K562 (cell line): ENCODE measurements around the gene PIK3CB. TPM values are rescaled to one million over a fixed set of nuclear protein-coding genes. Genes with fewer than 3 reads are reported as not detected.

ENCODE experiments used
- ATAC-seq: fragments of 200-7000 bp; cut with Tn5 transposase; 3 replicates; pipeline ENCODE4 v1.9.1; 2020; ENCODE audit warnings: moderate library complexity
- BruUV-seq: library from RNA; stranded (reverse); fragments of 400-500 nt; replicated peaks from 2 replicates; lab custom pipeline; 2021; lab: Mats Ljungman, UMichigan
- CTCF ChIA-PET: fragments of 300-600 bp; formaldehyde crosslinking; extraction: SDS; loops from one replicate; lab custom pipeline; 2021; ENCODE audit warnings: low intra/inter-chr PET ratio; lab: Yijun Ruan, JAX
- POLR2A ChIA-PET: fragments of 300-600, 350-650 bp; sonication (Branson Sonifier 250); formaldehyde crosslinking; extraction: SDS; loops from one replicate; lab custom pipeline; 2021; ENCODE audit warnings: antibody characterized with exemption, inconsistent platforms; lab: Yijun Ruan, JAX
- DNase-seq, 4 experiments: peaks; one replicate each; pipeline versions ENCODE4 v3.0.0 to v3.0.0-alpha.2; 2011 to 2018; ENCODE audit warnings: low spot score in 3 of 4, mixed read lengths in 3 of 4; ENCODE audit errors: extremely low read depth in 1 of 4
- FAIRE-seq: peaks from 2 replicates; lab custom pipeline; 2011; peaks lifted over from hg19 to GRCh38; lab: Jason Lieb, UNC
- H2AFZ ChIP-seq: 2 replicates; pipeline ENCODE4 v1.6.0; 2011; ENCODE audit warnings: low read depth, low read length, control low read depth, inconsistent platforms
- H3K27ac ChIP-seq: fragments of 200-600 bp; 3 replicates; pipeline ENCODE4 v1.8.0; 2011; ENCODE audit warnings: low read depth, mild to moderate bottlenecking, control low read depth, inconsistent platforms, low read length, moderate library complexity, mixed read lengths; ENCODE audit errors: extremely low read depth
- H3K27me3 ChIP-seq, 2 experiments: fragments of 300-600 bp in 1 of 2; 2 replicates in 1 of 2; 3 replicates in 1 of 2; pipeline versions ENCODE4 v1.6.0 to v1.8.0; 2011; ENCODE audit warnings: inconsistent platforms in 2 of 2, low read length in 2 of 2, mild to moderate bottlenecking in 1 of 2, mixed read lengths in 1 of 2, moderate library complexity in 1 of 2; ENCODE audit not compliant: control insufficient read depth in 2 of 2, insufficient read depth in 2 of 2
- H3K36me3 ChIP-seq: fragments of 300-600 bp; 3 replicates; pipeline ENCODE4 v1.8.0; 2011; ENCODE audit warnings: mild to moderate bottlenecking, low read length, inconsistent platforms; ENCODE audit not compliant: control insufficient read depth, insufficient read depth
- H3K4me1 ChIP-seq, 2 experiments: fragments of 200-600 bp in 1 of 2; replicated peaks in 1 of 2; 2 replicates in 1 of 2; 3 replicates in 1 of 2; pipeline versions ENCODE4 v1.5.1 to v1.8.0; 2011; ENCODE audit warnings: inconsistent platforms in 2 of 2, low read length in 2 of 2, mild to moderate bottlenecking in 1 of 2, mixed read lengths in 1 of 2, moderate library complexity in 1 of 2; ENCODE audit not compliant: control insufficient read depth in 2 of 2, insufficient read depth in 2 of 2
- H3K4me2 ChIP-seq: 2 replicates; pipeline ENCODE4 v1.6.1; 2011; ENCODE audit warnings: low read length, control low read depth, inconsistent platforms, mixed read lengths; ENCODE audit not compliant: insufficient read depth
- H3K4me3 ChIP-seq: fragments of 200-600 bp; sonication (generic), shearing (Covaris generic); 2 replicates; pipeline ENCODE4 v1.5.1; 2016; ENCODE audit warnings: control low read depth, inconsistent platforms
- H3K79me2 ChIP-seq: fragments of 200-600 bp; 3 replicates; pipeline ENCODE4 v1.8.0; 2011; ENCODE audit warnings: low read length, inconsistent platforms; ENCODE audit not compliant: control insufficient read depth, insufficient read depth
- H3K9ac ChIP-seq, 2 experiments: 2 replicates each; pipeline versions ENCODE4 v1.6.0 to v1.6.1; 2011; ENCODE audit warnings: low read depth in 2 of 2, low read length in 2 of 2, control low read depth in 1 of 2, inconsistent platforms in 1 of 2, mild to moderate bottlenecking in 1 of 2, mixed read lengths in 1 of 2; ENCODE audit not compliant: insufficient read depth in 1 of 2
- H3K9me1 ChIP-seq: one replicate; pipeline ENCODE4 v1.6.0; 2011; ENCODE audit warnings: inconsistent platforms, mild to moderate bottlenecking, low read length, moderate library complexity; ENCODE audit not compliant: control insufficient read depth, insufficient read depth
- H3K9me3 ChIP-seq: replicated peaks from 2 replicates; pipeline ENCODE4 v1.5.1; 2011; ENCODE audit warnings: low read depth, low read length, inconsistent platforms; ENCODE audit not compliant: control insufficient read depth, insufficient read depth
- H4K20me1 ChIP-seq: replicated peaks from 2 replicates; pipeline ENCODE4 v1.6.1; 2011; ENCODE audit warnings: low read length, inconsistent platforms, mixed read lengths; ENCODE audit not compliant: control insufficient read depth, insufficient read depth
- CBFB ChIP-seq: sonication (generic); formaldehyde crosslinking; IDR thresholded peaks from 2 replicates; pipeline ENCODE4 v1.4.0; 2020; ENCODE audit warnings: mild to moderate bottlenecking, missing genetic modification reagents
- CBX3 ChIP-seq, 2 experiments: IDR thresholded peaks; 1 replicate in 1 of 2; 2 replicates in 1 of 2; pipeline ENCODE4 v1.6.1; 2012; ENCODE audit warnings: inconsistent platforms in 2 of 2, low read length in 2 of 2, borderline replicate concordance in 1 of 2, control low read depth in 1 of 2
- ETS1 ChIP-seq: conservative IDR thresholded peaks from 2 replicates; pipeline ENCODE4 v1.6.1; 2011; ENCODE audit warnings: low read depth, mild to moderate bottlenecking, low read length; ENCODE audit not compliant: control insufficient read depth
- HCFC1 ChIP-seq: IDR thresholded peaks from 2 replicates; pipeline ENCODE4 v1.6.1; 2012; ENCODE audit warnings: low read depth, low read length, improper control_type of control experiment
- POLR2AphosphoS2 ChIP-seq: IDR thresholded peaks from 2 replicates; pipeline ENCODE4 v1.6.1; 2012; ENCODE audit warnings: low read length, improper control_type of control experiment
- POLR2G ChIP-seq: fragments of 200-400 bp; formaldehyde crosslinking; IDR thresholded peaks from 2 replicates; pipeline ENCODE4 v1.6.1; 2017; ENCODE audit warnings: low read depth, mild to moderate bottlenecking, antibody characterized with exemption, low read length, moderate library complexity
- POLR2H ChIP-seq: IDR thresholded peaks from 2 replicates; pipeline ENCODE4 v1.6.1; 2016; ENCODE audit warnings: missing genetic modification characterization, low read depth, mild to moderate bottlenecking, control low read depth, missing compliant biosample characterization, moderate library complexity
- RBM22 ChIP-seq: fragments of 200-400 bp; formaldehyde crosslinking; IDR thresholded peaks from 2 replicates; pipeline ENCODE4 v1.6.1; 2018; ENCODE audit warnings: low read length, low read depth; ENCODE audit not compliant: poor library complexity, severe bottlenecking
- RNF2 ChIP-seq: sonication (generic); IDR thresholded peaks from 2 replicates; pipeline ENCODE4 v1.6.1; 2016
- SREBF1 ChIP-seq: fragments of 150-350 bp; IDR thresholded peaks from 2 replicates; pipeline ENCODE4 v1.6.1; 2014; ENCODE audit warnings: antibody characterized with exemption, low read depth, low read length, borderline replicate concordance
- WGBS: fragments of 100-300 bp; shearing (Covaris generic); methylation state at CpG from one replicate; pipeline ENCODE4 v1.1.6; 2016; ENCODE audit warnings: low coverage, mixed read lengths; ENCODE audit not compliant: insufficient coverage; ENCODE audit errors: missing lambda C conversion rate; 5-methylcytosine and 5-hydroxymethylcytosine counted together
- in situ Hi-C: fragments of 300-500 bp; cut with MboI; formaldehyde crosslinking; loops from 4 replicates; pipeline ENCODE4 v1.15.0; 2018; ENCODE audit warnings: inconsistent platforms, mixed read lengths
- intact Hi-C: fragments of 100-400 bp; cut with micrococcal nuclease; formaldehyde crosslinking; loops from 2 replicates; pipeline ENCODE4 v1.14.2; 2022
- polyA plus RNA-seq, 8 experiments: library from polyadenylated mRNA; depleted of rRNA in 4 of 8; stranded (reverse) in 5 of 8; unstranded in 3 of 8; fragments of >200 nt; fragmentation: Nextera tagmentation in 2 of 8; fragmentation: Illumina TruSeq in 1 of 8; extraction: Ambion mirVana in 2 of 8; extraction: Trizol in 1 of 8; gene quantifications; 2 replicates each; pipeline versions ENCODE4 v1.2.1 to v1.2.3, GENCODE V29; 2011 to 2014; ENCODE audit warnings: inconsistent platforms in 1 of 8, missing spikeins in 1 of 8
- total RNA-seq, 7 experiments: library from RNA; depleted of rRNA in 6 of 7; stranded (reverse); fragments of >200 nt in 6 of 7; fragmentation: Illumina TruSeq in 2 of 7; extraction: Trizol in 2 of 7; gene quantifications; 2 replicates each; pipeline versions ENCODE4 v1.2.1 to v1.2.3, GENCODE V29; 2011 to 2021; ENCODE audit warnings: low replicate concordance in 1 of 7
- TF ChIP-seq, protein P1 (sequence below), 2 experiments: IDR thresholded peaks; 2 replicates each; pipeline ENCODE4 v1.6.1; 2011; ENCODE audit warnings: borderline replicate concordance in 1 of 2, control low read depth in 1 of 2, low read depth in 1 of 2, low read length in 1 of 2, mild to moderate bottlenecking in 1 of 2, mixed read lengths in 1 of 2, moderate library complexity in 1 of 2; ENCODE audit not compliant: insufficient read depth in 1 of 2, insufficient read length in 1 of 2, poor library complexity in 1 of 2, severe bottlenecking in 1 of 2; ENCODE audit errors: extremely low read depth in 1 of 2
- TF ChIP-seq, protein P2 (sequence below), 2 experiments: fragments of 450-650 bp; conservative IDR thresholded peaks; 2 replicates each; pipeline ENCODE4 v1.6.1; 2017; ENCODE audit warnings: mild to moderate bottlenecking in 2 of 2, moderate library complexity in 2 of 2
- TF ChIP-seq, protein P3 (sequence below): sonication (generic); formaldehyde crosslinking; IDR thresholded peaks from 2 replicates; pipeline ENCODE4 v1.8.1; 2023; ENCODE audit warnings: mild to moderate bottlenecking, missing genetic modification reagents

Gene PIK3CB
- total and polyA plus RNA-seq, 9 of the 15 experiments (the other 6 are each of a cell fraction or from before 2014, with no cell fraction given), result 15.3 to 62.6 (median 28.3) TPM

- BruUV-seq, result no TSS peak
- no peak for TF ChIP-seq RNF2
- peak; percentile 88 for TF ChIP-seq RBM22
- TF ChIP-seq SREBF1, result no peak
- no peak for TF ChIP-seq POLR2H (tag)
- no peak for TF ChIP-seq HCFC1
- TF ChIP-seq, protein P1, sequence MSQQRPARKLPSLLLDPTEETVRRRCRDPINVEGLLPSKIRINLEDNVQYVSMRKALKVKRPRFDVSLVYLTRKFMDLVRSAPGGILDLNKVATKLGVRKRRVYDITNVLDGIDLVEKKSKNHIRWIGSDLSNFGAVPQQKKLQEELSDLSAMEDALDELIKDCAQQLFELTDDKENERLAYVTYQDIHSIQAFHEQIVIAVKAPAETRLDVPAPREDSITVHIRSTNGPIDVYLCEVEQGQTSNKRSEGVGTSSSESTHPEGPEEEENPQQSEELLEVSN (IDR thresholded peaks at IDR 0.05; ENCODE audit: borderline replicate concordance in 1 of 2, extremely low read depth in 1 of 2, insufficient read depth in 1 of 2, insufficient read length in 1 of 2, low read depth in 1 of 2, low read length in 1 of 2, poor library complexity in 1 of 2, severe bottlenecking in 1 of 2), result peak in 1 of 2 experiments; percentile 8
- 0 out of 2 replicates have a peak, but pooled peaks have one; percentile 38 for TF ChIP-seq POLR2AphosphoS2
- TF ChIP-seq CBX3 (IDR thresholded peaks at IDR 0.05; ENCODE audit: borderline replicate concordance in 1 of 2, low read length in 2 of 2), result peak in 1 of 2 experiments; percentile 12; a peak in 1 of 3 replicates
- no peak for TF ChIP-seq CBFB (CRISPR knock-in tag)
- TF ChIP-seq POLR2G, result peak; percentile 63
- no peak for TF ChIP-seq ETS1
- TF ChIP-seq, protein P2, sequence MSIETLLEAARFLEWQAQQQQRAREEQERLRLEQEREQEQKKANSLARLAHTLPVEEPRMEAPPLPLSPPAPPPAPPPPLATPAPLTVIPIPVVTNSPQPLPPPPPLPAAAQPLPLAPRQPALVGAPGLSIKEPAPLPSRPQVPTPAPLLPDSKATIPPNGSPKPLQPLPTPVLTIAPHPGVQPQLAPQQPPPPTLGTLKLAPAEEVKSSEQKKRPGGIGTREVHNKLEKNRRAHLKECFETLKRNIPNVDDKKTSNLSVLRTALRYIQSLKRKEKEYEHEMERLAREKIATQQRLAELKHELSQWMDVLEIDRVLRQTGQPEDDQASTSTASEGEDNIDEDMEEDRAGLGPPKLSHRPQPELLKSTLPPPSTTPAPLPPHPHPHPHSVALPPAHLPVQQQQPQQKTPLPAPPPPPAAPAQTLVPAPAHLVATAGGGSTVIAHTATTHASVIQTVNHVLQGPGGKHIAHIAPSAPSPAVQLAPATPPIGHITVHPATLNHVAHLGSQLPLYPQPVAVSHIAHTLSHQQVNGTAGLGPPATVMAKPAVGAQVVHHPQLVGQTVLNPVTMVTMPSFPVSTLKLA (conservative IDR thresholded peaks at IDR 0.05), result no peak
- TF ChIP-seq, protein P3, sequence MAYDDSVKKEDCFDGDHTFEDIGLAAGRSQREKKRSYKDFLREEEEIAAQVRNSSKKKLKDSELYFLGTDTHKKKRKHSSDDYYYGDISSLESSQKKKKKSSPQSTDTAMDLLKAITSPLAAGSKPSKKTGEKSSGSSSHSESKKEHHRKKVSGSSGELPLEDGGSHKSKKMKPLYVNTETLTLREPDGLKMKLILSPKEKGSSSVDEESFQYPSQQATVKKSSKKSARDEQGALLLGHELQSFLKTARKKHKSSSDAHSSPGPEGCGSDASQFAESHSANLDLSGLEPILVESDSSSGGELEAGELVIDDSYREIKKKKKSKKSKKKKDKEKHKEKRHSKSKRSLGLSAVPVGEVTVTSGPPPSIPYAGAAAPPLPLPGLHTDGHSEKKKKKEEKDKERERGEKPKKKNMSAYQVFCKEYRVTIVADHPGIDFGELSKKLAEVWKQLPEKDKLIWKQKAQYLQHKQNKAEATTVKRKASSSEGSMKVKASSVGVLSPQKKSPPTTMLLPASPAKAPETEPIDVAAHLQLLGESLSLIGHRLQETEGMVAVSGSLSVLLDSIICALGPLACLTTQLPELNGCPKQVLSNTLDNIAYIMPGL (CRISPR knock-in tag), result no peak
- WGBS, result 78% methylated on average over 5 of the region's 5 CpGs
- no peaks in the 10 kb centered on the region for H3K4me1 ChIP-seq
- no peak overlapping the region for H2AFZ ChIP-seq
- no peak for FAIRE-seq
- no peak overlapping the region for H3K9ac ChIP-seq
- CTCF ChIA-PET, result no interaction called here
- no peaks in the 10 kb centered on the region for H3K27me3 ChIP-seq
- no peaks in the 10 kb centered on the region for H4K20me1 ChIP-seq
- H3K79me2 ChIP-seq, result no peaks in the 10 kb centered on the region
- no peak overlapping the region for H3K27ac ChIP-seq
- POLR2A ChIA-PET, result interaction anchor here (0.5 kb wide), 1 partner anchor 46 kb away, joined by 3 read pairs; no protein-coding TSS in a partner anchor
- ATAC-seq, result peak; percentile 16; the same call in 1 of the 3 replicates
- in situ Hi-C loops, result no loop called here
- intact Hi-C loops, result no loop called here
- no peak overlapping the region for H3K4me2 ChIP-seq
- H3K36me3 ChIP-seq, result peaks cover 46% of the 10 kb centered on the region
- H3K9me1 ChIP-seq, result no peaks in the 10 kb centered on the region
- H3K9me3 ChIP-seq, result peaks cover 19% of the 10 kb centered on the region
- no peak overlapping the region for H3K4me3 ChIP-seq
- DNase-seq, result no peak
These were observed 185.6 kb downstream of the PIK3CB start for GRCh38 chr3:138649134-138649533.
